ENCODE results near the gene QPCT.

QPCT gene

GRCh38 chr2:37364351-37364750 lies 19.9 kb downstream of the QPCT start:
- TF ChIP-seq CTCF (IDR thresholded peaks at IDR 0.05; ENCODE audit: extremely low read depth, insufficient read depth, missing control alignments) = no peak
- in situ Hi-C loops (cut with MboI; ENCODE audit: low pct_unique_long_range_greater_than_20kb, low sequenced_read_pairs, unreplicated experiment) = no loop called here
- no peak for DNase-seq (ENCODE audit: low spot score)

GRCh38 chr2:37365669-37366068 lies 21.2 kb downstream of the QPCT start:
- no peak for DNase-seq (ENCODE audit: low spot score)
- in situ Hi-C loops (cut with MboI; ENCODE audit: low pct_unique_long_range_greater_than_20kb, low sequenced_read_pairs, unreplicated experiment) = no loop called here
- no peak for TF ChIP-seq CTCF (IDR thresholded peaks at IDR 0.05; ENCODE audit: extremely low read depth, insufficient read depth, missing control alignments)

- in situ Hi-C loops (cut with MboI; ENCODE audit: low pct_unique_long_range_greater_than_20kb, low sequenced_read_pairs, unreplicated experiment) = no loop called here
These were observed 22.3 kb downstream of the QPCT start for GRCh38 chr2:37366773-37367172.

GRCh38 chr2:37367310-37367709 lies 22.9 kb downstream of the QPCT start:
- TF ChIP-seq CTCF (IDR thresholded peaks at IDR 0.05; ENCODE audit: extremely low read depth, insufficient read depth, missing control alignments) = no peak
- DNase-seq (ENCODE audit: low spot score) = no peak
- in situ Hi-C loops (cut with MboI; ENCODE audit: low pct_unique_long_range_greater_than_20kb, low sequenced_read_pairs, unreplicated experiment) = no loop called here

More at GRCh38 chr2:37366773-37367172, 22.3 kb downstream of the QPCT start:
- no peak for TF ChIP-seq CTCF (IDR thresholded peaks at IDR 0.05; ENCODE audit: extremely low read depth, insufficient read depth, missing control alignments)
- DNase-seq (ENCODE audit: low spot score) = no peak

- in situ Hi-C loops (cut with MboI; ENCODE audit: low pct_unique_long_range_greater_than_20kb, low sequenced_read_pairs, unreplicated experiment) = no loop called here
- TF ChIP-seq CTCF (IDR thresholded peaks at IDR 0.05; ENCODE audit: extremely low read depth, insufficient read depth, missing control alignments) = no peak
- DNase-seq (ENCODE audit: low spot score) = no peak
These were observed 23.6 kb downstream of the QPCT start for GRCh38 chr2:37367984-37368383.

GRCh38 chr2:37370666-37371065 lies 26.2 kb downstream of the QPCT start:
- in situ Hi-C loops (cut with MboI; ENCODE audit: low pct_unique_long_range_greater_than_20kb, low sequenced_read_pairs, unreplicated experiment) = no loop called here
- no peak for TF ChIP-seq CTCF (IDR thresholded peaks at IDR 0.05; ENCODE audit: extremely low read depth, insufficient read depth, missing control alignments)
- no peak for DNase-seq (ENCODE audit: low spot score)

GRCh38 chr2:37372000-37372399 lies 27.6 kb downstream of the QPCT start:
- no peak for DNase-seq (ENCODE audit: low spot score)
- no peak for TF ChIP-seq CTCF (IDR thresholded peaks at IDR 0.05; ENCODE audit: extremely low read depth, insufficient read depth, missing control alignments)
- in situ Hi-C loops (cut with MboI; ENCODE audit: low pct_unique_long_range_greater_than_20kb, low sequenced_read_pairs, unreplicated experiment) = no loop called here

Data from GM13977 (cell line).